GM13976 (cell line): ENCODE data around the gene TCEAL1.
"Not testable (repeated sequence)": the region's sequence is repeated elsewhere in the genome, so short reads cannot be mapped to it uniquely, and the experiment has no call there.

ENCODE experiments used
- DNase-seq: peaks from one replicate; pipeline ENCODE4 v3.0.0; 2012; ENCODE audit warnings: low spot score
- in situ Hi-C: fragments of 300-500 bp; cut with MboI; formaldehyde crosslinking; loops from one replicate; pipeline ENCODE4 v1.12.0; 2022; ENCODE audit warnings: low sequenced_read_pairs, mixed read lengths, inconsistent platforms; ENCODE audit not compliant: unreplicated experiment
- TF ChIP-seq, protein P1 (sequence below): IDR thresholded peaks from 2 replicates; pipeline ENCODE4 v1.5.1; 2012; ENCODE audit warnings: borderline replicate concordance, mild to moderate bottlenecking; ENCODE audit not compliant: insufficient read depth; ENCODE audit errors: extremely low read depth, missing control alignments, control extremely low read depth

Gene TCEAL1, protein sequence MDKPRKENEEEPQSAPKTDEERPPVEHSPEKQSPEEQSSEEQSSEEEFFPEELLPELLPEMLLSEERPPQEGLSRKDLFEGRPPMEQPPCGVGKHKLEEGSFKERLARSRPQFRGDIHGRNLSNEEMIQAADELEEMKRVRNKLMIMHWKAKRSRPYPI

DNA sequence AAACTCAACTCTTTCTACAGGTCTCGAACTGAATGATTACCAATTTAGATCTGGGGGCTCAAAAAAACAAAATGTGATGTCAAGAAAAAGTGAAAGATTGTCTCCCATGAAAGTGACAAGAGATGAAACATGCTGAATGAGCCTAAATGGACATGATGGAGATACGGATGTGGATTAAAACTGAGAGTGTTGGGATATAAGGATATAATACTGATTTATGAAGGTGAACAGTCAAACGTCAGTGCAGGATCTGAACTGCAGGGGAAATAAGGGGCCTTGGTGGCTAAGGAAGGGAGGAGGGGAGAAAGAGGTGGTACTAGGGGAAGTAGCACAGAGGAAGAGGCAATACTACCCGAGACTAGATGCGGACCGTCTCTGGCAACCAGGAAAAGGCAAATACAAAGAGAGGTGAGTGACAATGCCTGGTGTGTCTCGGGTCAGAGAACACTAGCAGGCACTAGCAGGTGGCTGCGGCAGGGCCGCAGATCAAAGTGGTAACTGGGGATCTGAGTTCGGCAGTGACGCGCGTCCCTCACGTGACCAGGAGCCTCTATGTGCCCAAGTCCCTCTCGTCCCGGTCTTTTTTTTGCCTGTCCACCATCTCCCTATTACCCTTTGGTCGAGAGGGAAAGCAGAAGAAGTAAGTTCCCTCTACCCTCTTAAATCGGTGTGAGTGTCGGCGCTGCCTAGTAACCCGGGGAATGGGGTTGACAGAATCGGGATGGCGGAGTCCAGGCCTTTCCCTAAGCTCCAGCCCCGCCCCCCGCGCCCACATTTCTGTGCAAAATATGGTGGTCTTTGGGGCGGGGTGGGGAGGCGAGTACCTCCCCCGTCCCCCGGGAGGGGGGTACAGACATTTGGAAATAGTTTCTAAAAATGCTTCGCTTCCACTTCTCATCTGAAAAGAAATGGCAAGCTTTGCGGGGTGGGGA lies at the start of gene TCEAL1:
Gene TCEAL1 (plus strand): TSS at position 590 of the 932 bp plus-strand sequence. CDS start 942 bp downstream, outside the sequence.
- TF ChIP-seq, protein P1, sequence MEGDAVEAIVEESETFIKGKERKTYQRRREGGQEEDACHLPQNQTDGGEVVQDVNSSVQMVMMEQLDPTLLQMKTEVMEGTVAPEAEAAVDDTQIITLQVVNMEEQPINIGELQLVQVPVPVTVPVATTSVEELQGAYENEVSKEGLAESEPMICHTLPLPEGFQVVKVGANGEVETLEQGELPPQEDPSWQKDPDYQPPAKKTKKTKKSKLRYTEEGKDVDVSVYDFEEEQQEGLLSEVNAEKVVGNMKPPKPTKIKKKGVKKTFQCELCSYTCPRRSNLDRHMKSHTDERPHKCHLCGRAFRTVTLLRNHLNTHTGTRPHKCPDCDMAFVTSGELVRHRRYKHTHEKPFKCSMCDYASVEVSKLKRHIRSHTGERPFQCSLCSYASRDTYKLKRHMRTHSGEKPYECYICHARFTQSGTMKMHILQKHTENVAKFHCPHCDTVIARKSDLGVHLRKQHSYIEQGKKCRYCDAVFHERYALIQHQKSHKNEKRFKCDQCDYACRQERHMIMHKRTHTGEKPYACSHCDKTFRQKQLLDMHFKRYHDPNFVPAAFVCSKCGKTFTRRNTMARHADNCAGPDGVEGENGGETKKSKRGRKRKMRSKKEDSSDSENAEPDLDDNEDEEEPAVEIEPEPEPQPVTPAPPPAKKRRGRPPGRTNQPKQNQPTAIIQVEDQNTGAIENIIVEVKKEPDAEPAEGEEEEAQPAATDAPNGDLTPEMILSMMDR, result no peak
- in situ Hi-C loops, result no loop called here
- peak; percentile 37 for DNase-seq

DNA sequence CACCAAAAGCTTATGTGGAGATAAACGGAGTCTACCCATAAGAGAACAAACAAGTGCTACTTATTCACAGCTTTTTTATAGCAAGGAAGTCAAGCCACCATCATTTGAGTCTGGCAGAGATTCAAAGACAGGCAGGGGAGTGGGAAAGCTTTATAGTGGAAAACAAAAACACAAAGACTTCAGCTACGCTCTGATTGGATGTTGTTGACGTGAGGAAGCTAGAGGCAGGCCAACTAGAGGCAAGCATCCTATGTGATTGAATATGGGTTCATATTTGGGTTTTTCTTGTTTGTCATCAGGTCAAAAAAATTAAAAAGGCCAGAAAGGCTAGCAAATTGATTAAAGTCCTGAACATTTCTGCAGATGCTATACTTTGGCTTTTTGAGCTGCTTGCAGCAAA lies 44.2 kb upstream of the TCEAL1 start:
- TF ChIP-seq, protein P1, result no peak
- no peak for DNase-seq
- in situ Hi-C loops, result no loop called here

DNA sequence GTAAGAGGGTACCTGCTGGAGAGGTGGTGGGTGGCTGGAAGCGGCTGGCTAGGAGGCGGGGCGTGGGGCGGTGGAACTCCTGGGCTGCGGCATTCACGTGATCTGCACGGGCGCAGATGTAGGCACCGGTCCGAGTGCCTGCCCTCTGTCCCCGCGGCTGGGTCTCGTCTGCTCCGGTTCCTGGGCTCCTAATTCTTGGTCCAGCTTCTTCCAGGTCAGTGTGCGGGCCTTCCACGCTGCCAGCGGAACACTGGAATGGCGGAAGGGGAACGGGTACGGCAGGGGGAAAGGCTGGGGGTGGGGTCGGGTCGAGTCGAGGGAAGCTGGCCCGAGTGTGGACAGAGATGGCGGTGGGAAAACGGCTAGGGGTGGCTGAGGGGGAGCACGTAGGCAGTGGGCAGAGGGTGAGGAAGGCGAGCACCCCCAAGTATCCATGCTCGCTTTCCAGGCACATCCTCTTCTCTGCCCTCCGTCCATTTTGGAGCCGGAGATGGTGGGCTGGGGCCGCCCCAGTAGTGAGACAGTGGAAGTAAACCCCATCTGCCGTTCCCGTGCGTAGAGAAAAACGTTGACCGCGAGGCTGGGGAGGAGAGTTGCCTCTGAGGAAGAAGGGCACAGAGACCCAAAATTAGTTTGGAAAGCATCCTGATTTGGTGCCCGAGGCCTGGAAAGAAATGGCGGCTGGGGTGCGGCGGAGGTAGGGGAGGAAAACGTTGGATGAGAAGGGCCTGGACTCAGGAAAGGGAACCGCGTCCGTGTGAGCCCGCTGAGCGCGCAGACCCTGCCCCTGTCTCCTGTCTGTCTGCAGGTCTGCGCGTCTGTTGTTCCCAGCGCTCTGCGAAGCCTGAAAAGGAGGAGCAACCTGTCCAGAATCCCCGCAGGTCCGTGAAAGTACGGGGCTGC lies 43.1 kb upstream of the TCEAL1 start, which contains the start of gene TCEAL4:
Gene TCEAL4 (plus strand): TSS at position 105 of the 903 bp plus-strand sequence. CDS start 1,161 bp downstream, outside the sequence.
- peak; percentile 53 for DNase-seq

DNA sequence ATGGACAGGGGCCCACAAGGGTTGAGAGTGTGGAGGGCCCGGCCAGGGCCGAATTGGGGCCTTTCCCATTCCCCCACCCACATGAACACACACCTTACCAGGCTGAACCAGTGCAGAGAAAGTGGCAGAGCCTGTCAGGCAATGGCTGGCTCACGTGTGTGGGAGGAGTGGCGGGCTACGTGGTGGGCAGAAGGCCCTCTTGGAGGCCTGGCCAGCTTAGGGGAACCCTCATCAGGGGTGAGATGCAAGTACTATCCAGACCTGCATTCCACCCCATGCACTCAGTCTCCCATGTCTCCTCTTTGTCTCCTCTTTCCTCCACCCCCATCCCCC lies 42.5 kb upstream of the TCEAL1 start:
- in situ Hi-C loops, result no loop called here
- DNase-seq, result no peak
- TF ChIP-seq, protein P1, result no peak

More for the DNA sequence above, 43.1 kb upstream of the TCEAL1 start, which contains the start of gene TCEAL4:
- in situ Hi-C loops, result no loop called here
- TF ChIP-seq, protein P1, result no peak

DNA sequence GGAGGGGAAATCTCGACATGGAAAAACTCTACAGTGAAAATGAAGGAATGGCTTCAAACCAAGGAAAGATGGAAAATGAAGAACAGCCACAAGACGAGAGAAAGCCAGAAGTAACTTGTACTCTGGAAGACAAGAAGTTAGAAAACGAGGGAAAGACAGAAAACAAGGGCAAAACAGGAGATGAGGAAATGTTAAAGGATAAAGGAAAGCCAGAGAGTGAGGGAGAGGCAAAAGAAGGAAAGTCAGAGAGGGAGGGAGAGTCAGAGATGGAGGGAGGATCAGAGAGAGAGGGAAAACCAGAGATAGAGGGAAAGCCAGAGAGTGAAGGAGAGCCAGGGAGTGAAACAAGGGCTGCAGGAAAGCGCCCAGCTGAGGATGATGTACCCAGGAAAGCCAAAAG lies 42.1 kb upstream of the TCEAL1 start:
- TF ChIP-seq, protein P1, result no peak
- in situ Hi-C loops, result no loop called here
- DNase-seq, result no peak

DNA sequence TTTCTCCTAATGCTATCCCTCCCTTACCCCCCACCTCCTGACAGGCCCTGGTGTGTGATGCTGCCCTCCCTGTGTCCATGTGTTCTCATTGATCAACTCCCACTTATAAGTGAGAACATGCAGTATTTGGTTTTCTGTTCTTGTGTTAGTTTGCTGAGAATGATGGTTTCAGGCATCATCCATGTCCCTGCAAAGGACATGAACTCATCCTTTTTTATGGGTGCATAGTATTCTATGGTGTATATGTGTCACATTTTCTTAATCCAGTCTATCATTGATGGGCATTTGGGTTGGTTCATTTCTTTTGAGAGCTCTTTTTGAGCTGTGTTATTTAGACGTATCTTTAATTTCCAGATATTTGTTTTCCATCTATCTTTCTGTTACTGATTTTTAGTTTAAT lies 36.5 kb upstream of the TCEAL1 start:
- in situ Hi-C loops, result not testable (repeated sequence)

DNA sequence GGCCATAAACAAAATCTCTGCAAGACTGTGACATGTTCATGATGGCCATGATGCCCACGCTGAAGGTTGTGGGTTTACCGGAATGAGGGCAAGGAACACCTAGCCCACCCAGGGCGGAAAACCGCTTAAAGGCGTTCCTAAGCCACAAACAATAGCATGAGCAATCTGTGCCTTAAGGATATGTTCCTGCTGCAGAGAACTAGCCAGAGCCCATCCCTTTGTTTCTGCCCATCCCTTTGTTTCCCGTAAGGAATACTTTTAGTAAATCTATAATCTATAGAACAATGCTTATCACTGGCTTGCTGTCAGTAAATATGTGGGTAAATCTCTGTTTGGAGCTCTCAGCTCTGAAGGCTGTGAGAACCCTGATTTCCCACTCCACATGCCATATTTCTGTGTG lies 33.6 kb upstream of the TCEAL1 start:
- in situ Hi-C loops, DNase-seq: not testable (repeated sequence)

More for the DNA sequence above, 36.5 kb upstream of the TCEAL1 start:
- not testable (repeated sequence) for DNase-seq
